ENCODE results near the gene HYDIN.

DNA sequence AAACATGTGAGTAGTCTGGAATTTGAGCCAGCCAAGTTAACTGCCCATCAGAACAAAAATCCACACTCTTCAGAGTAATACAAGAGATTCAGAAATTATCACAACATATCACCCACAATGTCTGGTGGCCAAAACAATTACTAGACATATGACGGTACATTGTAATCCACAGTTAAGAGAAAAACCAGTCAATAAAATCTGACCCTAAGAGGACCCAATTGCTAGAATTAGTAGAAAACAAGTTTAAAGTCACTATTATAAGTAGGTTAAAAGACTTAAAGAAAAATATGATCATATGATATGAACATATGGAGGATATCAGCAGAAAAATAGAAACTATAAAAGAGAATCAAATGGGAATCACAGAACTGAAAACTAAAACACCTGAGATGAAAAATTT is 42.9 kb upstream of the HYDIN start:
- TF ChIP-seq, protein P1, sequence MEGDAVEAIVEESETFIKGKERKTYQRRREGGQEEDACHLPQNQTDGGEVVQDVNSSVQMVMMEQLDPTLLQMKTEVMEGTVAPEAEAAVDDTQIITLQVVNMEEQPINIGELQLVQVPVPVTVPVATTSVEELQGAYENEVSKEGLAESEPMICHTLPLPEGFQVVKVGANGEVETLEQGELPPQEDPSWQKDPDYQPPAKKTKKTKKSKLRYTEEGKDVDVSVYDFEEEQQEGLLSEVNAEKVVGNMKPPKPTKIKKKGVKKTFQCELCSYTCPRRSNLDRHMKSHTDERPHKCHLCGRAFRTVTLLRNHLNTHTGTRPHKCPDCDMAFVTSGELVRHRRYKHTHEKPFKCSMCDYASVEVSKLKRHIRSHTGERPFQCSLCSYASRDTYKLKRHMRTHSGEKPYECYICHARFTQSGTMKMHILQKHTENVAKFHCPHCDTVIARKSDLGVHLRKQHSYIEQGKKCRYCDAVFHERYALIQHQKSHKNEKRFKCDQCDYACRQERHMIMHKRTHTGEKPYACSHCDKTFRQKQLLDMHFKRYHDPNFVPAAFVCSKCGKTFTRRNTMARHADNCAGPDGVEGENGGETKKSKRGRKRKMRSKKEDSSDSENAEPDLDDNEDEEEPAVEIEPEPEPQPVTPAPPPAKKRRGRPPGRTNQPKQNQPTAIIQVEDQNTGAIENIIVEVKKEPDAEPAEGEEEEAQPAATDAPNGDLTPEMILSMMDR (IDR thresholded peaks at IDR 0.05; ENCODE audit: poor library complexity), result no peak
- no peak for TF ChIP-seq EZH2 (IDR thresholded peaks at IDR 0.05; ENCODE audit: borderline replicate concordance)
- no peak for TF ChIP-seq EZH2phosphoT487 (IDR thresholded peaks at IDR 0.05; ENCODE audit: low read depth, severe bottlenecking, unreplicated experiment)
